ENCODE results near the gene SMYD2. TPM values are rescaled to one million over a fixed set of nuclear protein-coding genes. Genes with fewer than 3 reads are reported as not detected.

The SMYD2 gene
- total RNA-seq (2021) (6.3 to 6.8 TPM (median 6.4 TPM) in 3 replicates), Bru-seq, nascent RNA (percentile 52 among the genes with signal in this experiment)
- long read RNA-seq, experiment 1, transcript SMYD2-201 (12 exons, 1,671 nt) = major isoform, 29 of 42 reads
- long read RNA-seq, experiment 1, partial matches to known transcripts = 3 of 42 reads
- long read RNA-seq, experiment 1, other reads (novel, unspliced or antisense) = 6 of 42 reads
- long read RNA-seq, experiment 2, transcript SMYD2-201 (12 exons, 1,671 nt) = major isoform, 7 of 12 reads
- long read RNA-seq, experiment 2, partial matches to known transcripts = 4 of 12 reads
- long read RNA-seq, experiment 2, other reads (novel, unspliced or antisense) = 1 of 12 reads
- long read RNA-seq, experiment 3, partial matches to known transcripts = 0 of 1 reads
- long read RNA-seq, experiment 3, other reads (novel, unspliced or antisense) = 1 of 1 reads

- ATAC-seq (peak; percentile 65), DNase-seq (ENCODE audit: low spot score) (peak; percentile 75)
- Mint-ChIP-seq H3K36me3 (0 out of 2 replicates have a peak, but pooled peaks cover 2% of the 10 kb centered on the region), H3K9me3 (no peaks in the 10 kb centered on the region), H3K27me3 (ENCODE audit: low read depth) (peaks cover 59% of the 10 kb centered on the region), H3K4me1 (peaks cover 37% of the 10 kb centered on the region), H3K4me3 (peak within 1 kb of the TSS; percentile 83), H3K27ac (peak within 1 kb of the TSS; percentile 82)
- CTCF ChIA-PET = interaction anchor here (1.1 to 2.0 kb wide), 6 partner anchors 10 to 67 kb away, joined by 3 to 15 read pairs (median 9); no protein-coding TSS in a partner anchor
- POLR2A ChIA-PET = interaction anchor here (0.5 to 1.0 kb wide), 3 partner anchors 14 to 834 kb away, joined by 3 read pairs; no protein-coding TSS in a partner anchor
- no peak for TF ChIP-seq IRF1 (CRISPR knock-in tag; IDR thresholded peaks at IDR 0.05)
- no peak for TF ChIP-seq SP1 (CRISPR knock-in tag; conservative IDR thresholded peaks at IDR 0.05)
- no peak for TF ChIP-seq ZNF232 (CRISPR knock-in tag; IDR thresholded peaks at IDR 0.05)
- no peak; the same call in 1 of the 2 replicates for TF ChIP-seq FOXP1 (CRISPR knock-in tag; IDR thresholded peaks at IDR 0.05; ENCODE audit: borderline replicate concordance)
- TF ChIP-seq ZBTB43 (CRISPR knock-in tag; IDR thresholded peaks at IDR 0.05) = 0 out of 2 replicates have a peak, but pooled peaks have one; percentile 11
- no peak for TF ChIP-seq FOXJ3 (CRISPR knock-in tag; IDR thresholded peaks at IDR 0.05; ENCODE audit: borderline replicate concordance)
- no peak for TF ChIP-seq CDX4 (CRISPR knock-in tag; IDR thresholded peaks at IDR 0.05; ENCODE audit: borderline replicate concordance)
- TF ChIP-seq ZNF317 (CRISPR knock-in tag; IDR thresholded peaks at IDR 0.05; ENCODE audit: borderline replicate concordance, low read depth) = no peak
- no peak for TF ChIP-seq NR3C1 (CRISPR knock-in tag; conservative IDR thresholded peaks at IDR 0.05; ENCODE audit: low read depth)
- TF ChIP-seq ETV6 (CRISPR knock-in tag; IDR thresholded peaks at IDR 0.05) = no peak
- TF ChIP-seq ZNF671 (CRISPR knock-in tag; IDR thresholded peaks at IDR 0.05) = no peak
- TF ChIP-seq HMGXB4 (CRISPR knock-in tag; IDR thresholded peaks at IDR 0.05) = 0 out of 2 replicates have a peak, but pooled peaks have one; percentile 40
- TF ChIP-seq FOXP4 (CRISPR knock-in tag; IDR thresholded peaks at IDR 0.05) = 0 out of 2 replicates have a peak, but pooled peaks have one; percentile 62
- TF ChIP-seq ELF4 (CRISPR knock-in tag; IDR thresholded peaks at IDR 0.05; ENCODE audit: low read depth) = no peak
- no peak for TF ChIP-seq JUN (CRISPR knock-in tag; IDR thresholded peaks at IDR 0.05)
- TF ChIP-seq OVOL2 (CRISPR knock-in tag; IDR thresholded peaks at IDR 0.05; ENCODE audit: borderline replicate concordance) = no peak
- no peak for TF ChIP-seq EMX1 (CRISPR knock-in tag; IDR thresholded peaks at IDR 0.05)
- no peak for TF ChIP-seq ZNF396 (CRISPR knock-in tag; IDR thresholded peaks at IDR 0.05; ENCODE audit: borderline replicate concordance)
- peak; percentile 44; the same call in 1 of the 2 replicates for TF ChIP-seq FOXK1 (CRISPR knock-in tag; IDR thresholded peaks at IDR 0.05)
- TF ChIP-seq MAX (CRISPR knock-in tag; IDR thresholded peaks at IDR 0.05) = no peak
- no peak for TF ChIP-seq PRRX2 (CRISPR knock-in tag; IDR thresholded peaks at IDR 0.05)
- no peak for TF ChIP-seq USF1 (CRISPR knock-in tag; IDR thresholded peaks at IDR 0.05)
- TF ChIP-seq SMAD3 (CRISPR knock-in tag; IDR thresholded peaks at IDR 0.05; ENCODE audit: borderline replicate concordance) = no peak
- no peak for TF ChIP-seq ERG (CRISPR knock-in tag; IDR thresholded peaks at IDR 0.05)
- peak; percentile 46; the same call in 1 of the 2 replicates for TF ChIP-seq E2F5 (CRISPR knock-in tag; IDR thresholded peaks at IDR 0.05)
Observed at GRCh38 chr1:214281021-214281719, at the start of gene SMYD2. TSS of gene SMYD2 (plus strand) at chr1:214281159. CDS start at chr1:214281255, 96 bp downstream.
